HepG2 (cell line): ENCODE data around the gene DISP2. TPM values are rescaled to one million over a fixed set of nuclear protein-coding genes. Genes with fewer than 3 reads are reported as not detected.
A peak's percentile ranks its signal among the peaks of the same experiment; 100 is the strongest.

Experiments used
- BATF2 ChIP-seq: sonication (generic); formaldehyde crosslinking; IDR thresholded peaks from 2 replicates; pipeline ENCODE4 v1.8.0; 2022; ENCODE audit warnings: mild to moderate bottlenecking, missing genetic modification reagents, moderate library complexity
- BRCA1 ChIP-seq: sonication (generic); formaldehyde crosslinking; IDR thresholded peaks from 2 replicates; pipeline ENCODE4 v1.4.0; 2020; ENCODE audit warnings: missing genetic modification reagents
- CENPT ChIP-seq: sonication (generic); formaldehyde crosslinking; IDR thresholded peaks from 2 replicates; pipeline ENCODE4 v1.8.0; 2022; ENCODE audit warnings: low read depth, mild to moderate bottlenecking, moderate library complexity, missing genetic modification reagents
- FOXK2 ChIP-seq: fragments of 450-650 bp; IDR thresholded peaks from 2 replicates; pipeline ENCODE4 v1.6.1; 2016
- HCFC1 ChIP-seq: fragments of 150-350 bp; IDR thresholded peaks from 2 replicates; pipeline ENCODE4 v1.6.1; 2014; ENCODE audit warnings: low read depth, low read length
- KDM1A ChIP-seq: IDR thresholded peaks from 2 replicates; pipeline ENCODE4 v1.6.1; 2016; ENCODE audit warnings: missing compliant biosample characterization
- KLF12 ChIP-seq: sonication (generic); formaldehyde crosslinking; IDR thresholded peaks from 2 replicates; pipeline ENCODE4 v1.4.0; 2020; ENCODE audit warnings: missing genetic modification reagents, borderline replicate concordance
- KMT2B ChIP-seq: IDR thresholded peaks from 2 replicates; pipeline ENCODE4 v1.6.1; 2016; ENCODE audit warnings: missing genetic modification reagents, missing compliant biosample characterization
- PHB2 ChIP-seq: fragments of 450-650 bp; IDR thresholded peaks from 2 replicates; pipeline ENCODE4 v1.6.1; 2018; ENCODE audit not compliant: partially characterized antibody
- RFX3 ChIP-seq: IDR thresholded peaks from 2 replicates; pipeline ENCODE4 v1.6.1; 2016; ENCODE audit warnings: missing biosample characterization, missing genetic modification reagents
- RXRB ChIP-seq: IDR thresholded peaks from 2 replicates; pipeline ENCODE4 v1.6.1; 2016; ENCODE audit warnings: borderline replicate concordance, missing genetic modification reagents, missing compliant biosample characterization
- SAFB2 ChIP-seq: sonication (generic); formaldehyde crosslinking; IDR thresholded peaks from 2 replicates; pipeline ENCODE4 v1.5.1; 2020; ENCODE audit warnings: missing genetic modification reagents, low read depth, mild to moderate bottlenecking, borderline replicate concordance
- SAP130 ChIP-seq: IDR thresholded peaks from 2 replicates; pipeline ENCODE4 v1.6.1; 2016; ENCODE audit warnings: low read depth
- SUZ12 ChIP-seq: fragments of 150-350 bp; IDR thresholded peaks from 2 replicates; pipeline ENCODE4 v1.6.1; 2014; ENCODE audit warnings: low read depth, low read length
- ZBTB40 ChIP-seq, 2 experiments: fragments of 450-650 bp in 1 of 2; sonication (generic) in 1 of 2; formaldehyde crosslinking in 1 of 2; IDR thresholded peaks; 2 replicates each; pipeline versions ENCODE4 v1.6.1 to v1.8.0; 2016 to 2022; ENCODE audit warnings: antibody characterized with exemption in 1 of 2, mild to moderate bottlenecking in 1 of 2, missing genetic modification reagents in 1 of 2
- ZNF317 ChIP-seq: sonication (generic); formaldehyde crosslinking; IDR thresholded peaks from 2 replicates; pipeline ENCODE4 v1.5.0; 2020; ENCODE audit warnings: mild to moderate bottlenecking, missing genetic modification reagents
- ZNF329 ChIP-seq: sonication (generic); formaldehyde crosslinking; IDR thresholded peaks from 2 replicates; pipeline ENCODE4 v1.9.0; 2021; ENCODE audit warnings: low read depth, mild to moderate bottlenecking, missing genetic modification reagents
- ZNF543 ChIP-seq: sonication (generic); formaldehyde crosslinking; IDR thresholded peaks from 2 replicates; pipeline ENCODE4 v1.4.0; 2020; ENCODE audit warnings: mild to moderate bottlenecking, missing genetic modification reagents
- ZNF563 ChIP-seq: sonication (generic); formaldehyde crosslinking; IDR thresholded peaks from 2 replicates; pipeline ENCODE4 v1.8.0; 2022; ENCODE audit warnings: mild to moderate bottlenecking, moderate library complexity, missing genetic modification reagents
- ZNF605 ChIP-seq: sonication (generic); formaldehyde crosslinking; IDR thresholded peaks from 2 replicates; pipeline ENCODE4 v1.8.0; 2022; ENCODE audit warnings: mild to moderate bottlenecking, missing genetic modification reagents
- ZNF720 ChIP-seq: sonication (generic); formaldehyde crosslinking; IDR thresholded peaks from 2 replicates; pipeline ENCODE4 v1.4.0; 2020; ENCODE audit warnings: missing genetic modification reagents
- ZNF781 ChIP-seq: sonication (generic); formaldehyde crosslinking; IDR thresholded peaks from 2 replicates; pipeline ENCODE4 v1.5.1; 2020; ENCODE audit warnings: borderline replicate concordance, mild to moderate bottlenecking, missing genetic modification reagents; ENCODE audit errors: not compliant biosample characterization
- polyA plus RNA-seq, 8 experiments: library from polyadenylated mRNA; depleted of rRNA in 3 of 8; stranded (reverse) in 7 of 8; unstranded in 1 of 8; fragments of >200 nt; fragmentation: Illumina TruSeq in 4 of 8; extraction: Trizol in 4 of 8; gene quantifications; 2 replicates each; pipeline versions ENCODE4 v1.2.1 to v1.2.3, GENCODE V29; 2011 to 2016; ENCODE audit warnings: low read depth in 4 of 8, missing spikeins in 1 of 8, mixed read lengths in 1 of 8; ENCODE audit not compliant: insufficient read depth in 1 of 8
- total RNA-seq, 5 experiments: library from RNA; depleted of rRNA; stranded (reverse); fragments of >200 nt; fragmentation: Illumina TruSeq; extraction: Trizol; gene quantifications; 2 replicates each; pipeline ENCODE4 v1.2.3, GENCODE V29; 2016; ENCODE audit warnings: low read depth in 1 of 5

DISP2 gene
- total and polyA plus RNA-seq, 2 of the 13 experiments (the other 11 are each of a cell fraction or from before 2014, with no cell fraction given), result 0.09 to 0.32 TPM

- peak; percentile 78; the same call in 1 of the 2 replicates for TF ChIP-seq BRCA1
- peak; percentile 86 for TF ChIP-seq KMT2B (CRISPR knock-in tag)
- TF ChIP-seq ZBTB40 (IDR thresholded peaks at IDR 0.05), result no peak
- TF ChIP-seq ZBTB40 (CRISPR knock-in tag; IDR thresholded peaks at IDR 0.05), result peak; percentile 87
- peak; percentile 99 for TF ChIP-seq CENPT (CRISPR knock-in tag)
- 0 out of 2 replicates have a peak, but pooled peaks have one; percentile 14 for TF ChIP-seq KDM1A (CRISPR knock-in tag)
- no peak for TF ChIP-seq HCFC1
- peak; percentile 86 for TF ChIP-seq ZNF605 (CRISPR knock-in tag)
- no peak for TF ChIP-seq FOXK2
- TF ChIP-seq BATF2 (CRISPR knock-in tag), result peak; percentile 97
- TF ChIP-seq SAFB2 (CRISPR knock-in tag), result peak; percentile 81
- TF ChIP-seq ZNF543 (CRISPR knock-in tag), result peak; percentile 90
- peak; percentile 95 for TF ChIP-seq KLF12 (CRISPR knock-in tag)
- peak; percentile 92 for TF ChIP-seq ZNF563 (CRISPR knock-in tag)
- no peak for TF ChIP-seq ZNF720 (CRISPR knock-in tag)
- TF ChIP-seq ZNF781 (CRISPR knock-in tag), result peak; percentile 87
- TF ChIP-seq RXRB, result peak; percentile 59; the same call in 1 of the 2 replicates
- no peak for TF ChIP-seq SUZ12
- TF ChIP-seq ZNF329 (CRISPR knock-in tag), result no peak
- TF ChIP-seq RFX3, result no peak
- TF ChIP-seq SAP130 (CRISPR knock-in tag), result peak; percentile 63
- TF ChIP-seq ZNF317 (CRISPR knock-in tag), result peak; percentile 75
- no peak for TF ChIP-seq PHB2
These were observed 9.9 kb downstream of the DISP2 start (continued) for GRCh38 chr15:40367686-40368611.
